ES-I3 (cell line): ENCODE results near the gene ZNF488.

Source experiments
- H3K36me3 ChIP-seq: 2 replicates; pipeline ENCODE4 v1.6.1; 2013; ENCODE audit warnings: mild to moderate bottlenecking, low read length, control low read depth, moderate library complexity; ENCODE audit not compliant: insufficient read depth
- H3K4me1 ChIP-seq: 2 replicates; pipeline ENCODE4 v1.6.1; 2013; ENCODE audit warnings: mild to moderate bottlenecking, control low read depth, low read length; ENCODE audit not compliant: insufficient read depth
- H3K9ac ChIP-seq: 2 replicates; pipeline ENCODE4 v1.6.1; 2013; ENCODE audit warnings: low read depth, mild to moderate bottlenecking, low read length, moderate library complexity
- H3K9me3 ChIP-seq: 2 replicates; pipeline ENCODE4 v1.6.1; 2013; ENCODE audit warnings: mild to moderate bottlenecking, low read length, moderate library complexity; ENCODE audit not compliant: control insufficient read depth, insufficient read depth

ZNF488 gene

DNA sequence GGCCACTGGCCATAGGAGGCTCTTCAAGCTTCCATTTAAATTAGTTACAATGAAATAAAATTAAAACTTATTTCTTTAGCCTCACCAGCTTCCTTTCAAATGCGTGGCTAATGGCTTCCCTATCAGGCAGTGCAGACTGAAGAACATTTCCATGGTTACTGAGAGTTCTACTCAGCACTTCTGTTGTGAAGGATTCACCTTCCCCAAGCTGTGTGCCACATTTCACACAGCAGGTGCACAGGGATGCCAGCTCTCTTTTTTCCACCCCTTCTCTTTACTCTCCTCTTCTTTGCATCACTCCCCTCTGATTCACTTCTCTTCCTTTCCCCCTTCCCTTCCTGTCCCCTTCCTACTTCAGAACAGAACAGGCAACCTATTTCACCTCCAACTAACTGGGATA is 61.0 kb downstream of the ZNF488 start:
- no peaks in the 10 kb centered on the region for H3K4me1 ChIP-seq

GRCh38 chr10:47322300-47323061 is 61.6 kb downstream of the ZNF488 start, which contains the start of gene GDF2:
Gene GDF2, plus strand, starts transcription at chr10:47322454. Its CDS starts 215 bp downstream, at chr10:47322669.
- H3K4me1 ChIP-seq = no peaks in the 10 kb centered on the region
- no peak within 1 kb of the TSS for H3K9ac ChIP-seq
- H3K36me3 ChIP-seq = no peaks in the 10 kb centered on the region
- no peaks in the 10 kb centered on the region; the same call in 1 of the 2 replicates for H3K9me3 ChIP-seq

More for the DNA sequence above, 61.0 kb downstream of the ZNF488 start:
- H3K9me3 ChIP-seq = no peaks in the 10 kb centered on the region; the same call in 1 of the 2 replicates
- H3K36me3 ChIP-seq = no peaks in the 10 kb centered on the region
- no peak overlapping the region for H3K9ac ChIP-seq

DNA sequence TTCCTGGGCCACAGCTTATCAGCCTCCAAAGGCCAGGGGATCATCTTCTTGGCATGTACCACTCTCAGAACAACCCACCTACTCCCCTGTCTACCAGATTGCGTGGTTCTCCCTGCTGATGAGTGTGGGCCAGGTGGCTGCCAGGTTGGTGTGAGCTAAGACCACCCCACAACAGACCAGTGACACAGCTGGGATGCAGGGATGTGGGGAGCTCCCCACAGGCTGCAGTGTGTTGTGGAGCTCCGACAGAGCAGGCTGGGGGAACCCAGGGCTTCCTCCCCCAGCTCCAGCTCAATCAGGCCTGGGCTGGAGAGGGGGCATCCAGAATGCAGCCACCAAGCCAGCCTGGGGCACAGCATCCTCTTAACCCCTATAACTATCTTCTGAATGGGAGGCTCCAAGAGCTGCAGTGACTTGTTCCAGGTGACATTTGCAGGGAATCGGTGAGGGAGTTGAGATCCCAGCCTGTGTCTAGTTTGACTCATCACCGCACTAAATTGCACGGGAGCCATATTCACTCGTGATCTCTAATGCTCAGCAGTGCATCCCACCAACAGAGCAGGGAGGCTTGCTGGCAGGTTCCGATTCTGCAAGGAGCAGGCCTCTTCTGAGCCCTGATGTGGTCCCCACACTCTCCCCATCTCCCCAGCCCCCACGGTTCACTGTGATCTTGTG is 62.4 kb downstream of the ZNF488 start:
- Histone ChIP-seq H3K9ac (no peak overlapping the region), H3K9me3 (no peaks in the 10 kb centered on the region; the same call in 1 of the 2 replicates), H3K36me3 (no peaks in the 10 kb centered on the region), H3K4me1 (no peaks in the 10 kb centered on the region)

GRCh38 chr10:47320812-47321211 is 63.3 kb downstream of the ZNF488 start:
- no peaks in the 10 kb centered on the region for H3K4me1 ChIP-seq

GRCh38 chr10:47319784-47320183 is 64.3 kb downstream of the ZNF488 start:
- H3K4me1 ChIP-seq = no peaks in the 10 kb centered on the region
- H3K9me3 ChIP-seq = no peaks in the 10 kb centered on the region; the same call in 1 of the 2 replicates
- H3K36me3 ChIP-seq = no peaks in the 10 kb centered on the region

More at GRCh38 chr10:47320812-47321211, 63.3 kb downstream of the ZNF488 start:
- Histone ChIP-seq H3K9ac (no peak overlapping the region), H3K9me3 (no peaks in the 10 kb centered on the region; the same call in 1 of the 2 replicates), H3K36me3 (no peaks in the 10 kb centered on the region)

GRCh38 chr10:47318706-47319105 is 65.4 kb downstream of the ZNF488 start:
- no peaks in the 10 kb centered on the region for H3K4me1 ChIP-seq
- no peaks in the 10 kb centered on the region; the same call in 1 of the 2 replicates for H3K9me3 ChIP-seq
- H3K36me3 ChIP-seq = no peaks in the 10 kb centered on the region
- no peak overlapping the region for H3K9ac ChIP-seq

More at GRCh38 chr10:47319784-47320183, 64.3 kb downstream of the ZNF488 start:
- no peak overlapping the region for H3K9ac ChIP-seq

DNA sequence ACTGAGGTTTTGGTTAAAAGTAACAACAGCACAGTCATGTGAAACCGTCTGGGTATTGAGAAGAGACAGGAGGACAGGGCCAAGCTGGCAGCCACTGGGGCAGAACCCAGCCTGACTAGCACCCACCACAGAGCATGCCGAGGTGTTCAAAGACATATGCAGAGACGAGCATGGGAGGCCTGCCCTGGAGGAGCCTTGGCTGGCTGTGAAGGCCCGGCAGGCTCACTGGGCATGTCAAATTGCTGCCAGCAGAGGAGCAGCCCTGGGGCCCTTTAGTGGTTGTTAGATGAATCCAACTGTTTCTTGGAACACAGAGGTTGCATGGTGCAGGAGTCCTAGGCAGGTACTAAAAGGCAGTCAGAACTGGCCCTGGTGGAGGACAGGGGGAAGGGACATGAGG is 66.8 kb downstream of the ZNF488 start:
- no peaks in the 10 kb centered on the region for H3K4me1 ChIP-seq
- no peaks in the 10 kb centered on the region for H3K36me3 ChIP-seq
- H3K9ac ChIP-seq = no peak overlapping the region
- H3K9me3 ChIP-seq = no peaks in the 10 kb centered on the region; the same call in 1 of the 2 replicates

GRCh38 chr10:47316131-47316530 is 68.0 kb downstream of the ZNF488 start:
- Histone ChIP-seq H3K9me3 (no peaks in the 10 kb centered on the region; the same call in 1 of the 2 replicates), H3K36me3 (no peaks in the 10 kb centered on the region), H3K9ac (no peak overlapping the region), H3K4me1 (no peaks in the 10 kb centered on the region)
